GM19438 (cell line): ENCODE data around the gene SOX13.

ENCODE experiments used
- ATAC-seq: cut with Tn5 transposase; IDR thresholded peaks from one replicate; pipeline ENCODE4 v1.9.1; 2021; ENCODE audit warnings: low read depth; ENCODE audit not compliant: unreplicated experiment

SOX13 gene

GRCh38 chr1:204059970-204060369 is 12.9 kb upstream of the SOX13 start:
- no peak for ATAC-seq

DNA sequence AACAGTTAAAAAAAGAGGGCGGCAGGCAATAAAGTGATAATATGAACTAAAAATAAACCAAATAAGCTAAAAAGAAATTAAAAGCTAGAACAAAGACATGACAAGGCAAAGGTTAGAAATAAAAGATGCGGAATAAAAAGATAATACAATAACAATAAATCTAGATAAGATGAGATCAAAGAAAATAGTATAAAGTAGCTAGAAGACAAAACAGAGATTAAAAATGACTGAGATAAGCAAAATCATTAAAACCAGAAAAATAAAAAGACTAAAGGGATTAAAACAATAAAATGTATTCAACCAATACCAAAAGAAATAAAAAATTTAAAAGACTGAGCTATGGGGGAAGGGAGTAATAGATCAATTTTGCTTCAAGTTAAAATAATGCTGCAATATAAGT is 10.8 kb upstream of the SOX13 start:
- no peak for ATAC-seq

DNA sequence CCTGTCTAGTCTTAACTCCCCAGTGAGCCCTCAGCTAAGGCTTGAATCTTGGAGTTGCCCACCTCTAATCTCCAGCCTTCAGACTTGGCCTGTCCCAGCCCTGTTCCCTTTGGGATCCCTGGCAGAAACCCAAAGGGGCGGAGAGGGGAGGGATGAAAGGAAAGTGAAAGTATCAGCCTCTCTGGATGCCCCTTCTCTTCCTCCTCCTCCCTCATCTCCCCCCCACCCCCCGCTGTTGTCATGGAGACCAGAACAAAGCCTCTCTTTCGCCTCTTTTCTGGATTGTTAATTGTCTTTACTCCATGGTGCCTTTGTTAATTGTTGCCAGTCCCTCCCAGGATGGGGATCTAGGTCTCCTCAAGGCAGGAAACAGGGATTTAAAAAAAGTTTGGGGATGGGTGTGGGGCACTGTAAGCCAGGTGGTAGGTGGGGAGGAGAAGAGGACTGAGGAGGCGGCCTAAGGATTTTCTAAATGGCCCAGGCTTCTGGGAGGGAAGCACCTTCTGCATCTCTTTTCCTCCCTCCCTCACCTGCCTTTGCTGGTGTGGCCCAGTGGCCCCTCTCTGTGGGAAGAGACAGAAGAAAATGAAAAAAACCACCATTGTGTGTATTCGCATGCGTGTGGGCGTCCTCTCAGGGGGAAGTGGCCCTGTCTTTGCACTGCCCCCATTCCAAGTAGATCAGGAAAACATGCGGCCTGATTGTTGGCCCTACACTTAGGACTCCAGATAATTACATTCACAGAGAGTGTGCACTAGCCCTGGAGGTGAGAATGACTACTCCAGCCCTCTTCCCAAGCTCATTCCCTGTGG is 7.5 kb upstream of the SOX13 start:
- no peak for ATAC-seq

DNA sequence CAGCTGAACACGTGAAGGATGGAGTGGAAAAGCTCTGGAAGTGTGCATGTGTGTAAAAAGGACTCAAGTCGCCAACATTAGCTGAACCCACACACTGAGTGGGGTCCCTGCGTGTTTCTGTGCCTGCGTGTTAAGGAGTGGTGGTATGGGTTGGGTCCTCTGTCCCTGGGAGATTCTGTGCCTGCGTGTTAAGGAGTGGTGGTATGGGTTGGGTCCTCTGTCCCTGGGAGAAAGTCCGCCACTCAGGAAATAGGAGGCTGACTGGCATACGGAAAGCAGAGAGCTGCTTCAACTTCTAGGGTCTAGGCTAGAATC is 7.0 kb upstream of the SOX13 start:
- no peak for ATAC-seq

DNA sequence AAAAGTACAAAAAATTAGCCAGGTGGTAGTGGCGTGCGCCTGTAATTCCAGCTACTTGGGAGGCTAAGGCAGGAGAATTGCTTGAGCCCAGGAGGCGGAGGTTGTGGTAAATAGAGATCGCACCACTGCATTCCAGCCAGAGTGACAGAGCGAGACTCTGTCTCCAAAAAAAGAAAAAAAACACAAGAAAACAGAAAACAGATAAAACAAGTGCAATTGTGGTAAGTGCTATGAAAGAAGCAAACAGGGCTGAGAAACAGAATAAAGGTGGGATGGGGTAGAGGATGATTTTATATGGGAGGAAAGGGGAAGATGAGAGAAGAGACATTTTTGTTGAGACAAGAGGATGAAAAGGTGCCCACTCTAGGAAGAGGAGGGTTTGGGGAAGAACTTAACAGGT is 5.0 kb upstream of the SOX13 start:
- no peak for ATAC-seq

DNA sequence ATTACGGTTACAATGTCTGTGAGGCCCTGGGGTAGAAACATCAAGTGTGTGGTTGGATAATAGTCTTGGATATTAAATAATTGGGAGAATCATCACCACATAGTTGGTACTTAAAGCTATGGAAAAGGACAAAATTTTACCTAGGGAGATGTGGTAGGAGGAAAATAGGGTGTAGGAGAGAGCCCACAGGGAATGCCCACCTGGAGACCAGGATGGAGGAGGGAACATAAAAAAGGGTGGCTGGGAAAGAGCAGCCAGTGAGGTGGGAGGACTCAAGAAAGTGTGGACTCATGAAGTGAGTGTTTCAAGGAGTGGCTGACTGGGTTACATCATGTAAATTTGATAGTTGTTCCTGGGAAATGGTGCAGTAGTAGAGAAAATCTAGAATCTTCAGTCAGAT is 3.0 kb upstream of the SOX13 start:
- ATAC-seq: no peak

DNA sequence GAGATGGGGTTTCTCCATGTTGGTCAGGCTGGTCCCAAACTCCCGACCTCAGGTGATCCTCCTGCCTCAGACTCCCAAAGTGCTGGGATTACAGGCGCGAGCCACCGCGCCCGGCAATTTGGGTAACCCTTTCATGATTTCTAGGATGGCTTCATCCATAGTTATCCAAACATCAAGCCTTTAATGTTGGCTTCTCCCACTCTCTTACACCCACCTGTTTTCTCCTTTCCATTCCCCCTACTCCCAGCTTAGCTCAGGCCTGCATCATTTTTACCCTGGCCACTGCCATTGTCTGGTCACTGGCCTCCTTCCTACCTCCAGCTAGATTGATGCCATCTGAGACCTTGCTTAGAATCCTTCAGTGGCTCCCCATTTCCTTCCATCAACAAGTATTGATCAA is 2.0 kb upstream of the SOX13 start:
- no peak for ATAC-seq

DNA sequence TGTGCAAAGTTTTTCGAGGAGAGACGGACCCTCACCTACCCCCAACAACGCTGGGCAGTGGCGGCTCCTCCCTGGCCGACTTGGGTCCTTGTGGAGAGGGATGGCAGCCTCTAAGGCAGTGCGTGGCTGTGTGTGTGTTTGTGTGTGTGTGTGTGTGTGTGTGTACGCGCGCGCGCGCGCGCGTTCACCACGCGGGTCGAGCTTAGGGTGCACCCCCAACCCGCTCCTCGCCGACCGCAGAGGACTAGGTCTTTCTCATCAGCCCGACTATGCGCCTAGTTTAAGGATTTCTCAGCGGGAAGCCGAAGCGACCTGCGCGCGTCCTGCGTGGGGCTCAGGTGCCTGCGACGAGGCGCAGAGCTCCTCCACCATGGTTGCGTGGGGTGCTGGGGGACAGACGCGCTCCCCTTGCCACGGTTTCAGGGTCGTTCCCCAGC is 940 bp downstream of the SOX13 start:
- no peak for ATAC-seq

GRCh38 chr1:204074274-204075138 is 1.6 kb downstream of the SOX13 start:
- ATAC-seq: no peak

- ATAC-seq: no peak
Measured at GRCh38 chr1:204075139-204075521, 2.2 kb downstream of the SOX13 start.

GRCh38 chr1:204075890-204076846 is 3.3 kb downstream of the SOX13 start:
- ATAC-seq: no peak

- ATAC-seq: no peak
Measured at GRCh38 chr1:204076891-204077290, 4.0 kb downstream of the SOX13 start.

DNA sequence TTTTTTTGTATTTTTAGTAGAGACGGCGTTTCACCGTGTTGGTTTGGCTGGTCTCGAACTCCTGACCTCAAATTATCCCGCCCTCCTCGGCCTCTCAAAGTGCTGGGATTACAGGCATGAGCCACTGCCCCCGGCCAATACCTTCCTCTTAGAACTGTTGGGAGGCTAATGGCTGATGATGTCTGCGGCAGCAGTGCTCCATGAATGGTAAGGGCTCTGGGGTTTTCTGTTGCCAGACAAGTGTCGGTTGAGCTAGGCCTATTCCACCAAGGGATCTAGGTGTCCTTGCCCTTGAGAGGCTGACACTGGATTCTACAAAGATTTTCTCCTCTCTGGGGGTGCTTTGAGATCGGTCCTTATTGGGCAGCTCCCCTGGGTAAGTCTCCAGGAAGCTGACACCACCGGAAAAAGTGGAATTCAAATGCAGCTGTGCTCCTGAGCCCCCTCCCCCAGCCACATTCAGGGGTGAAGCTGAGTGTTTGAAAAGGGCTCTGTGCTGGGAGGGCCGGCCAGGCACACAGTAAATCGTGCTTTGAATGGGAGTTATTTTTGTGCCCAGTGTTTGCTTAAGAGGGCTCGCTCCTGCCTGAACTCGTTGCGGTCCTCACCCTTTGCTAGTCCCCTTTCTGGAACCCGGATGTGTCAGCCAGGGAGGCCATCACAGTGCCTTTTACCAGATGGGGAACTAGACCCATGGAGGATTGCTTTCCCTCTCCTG is 5.2 kb downstream of the SOX13 start:
- no peak for ATAC-seq

DNA sequence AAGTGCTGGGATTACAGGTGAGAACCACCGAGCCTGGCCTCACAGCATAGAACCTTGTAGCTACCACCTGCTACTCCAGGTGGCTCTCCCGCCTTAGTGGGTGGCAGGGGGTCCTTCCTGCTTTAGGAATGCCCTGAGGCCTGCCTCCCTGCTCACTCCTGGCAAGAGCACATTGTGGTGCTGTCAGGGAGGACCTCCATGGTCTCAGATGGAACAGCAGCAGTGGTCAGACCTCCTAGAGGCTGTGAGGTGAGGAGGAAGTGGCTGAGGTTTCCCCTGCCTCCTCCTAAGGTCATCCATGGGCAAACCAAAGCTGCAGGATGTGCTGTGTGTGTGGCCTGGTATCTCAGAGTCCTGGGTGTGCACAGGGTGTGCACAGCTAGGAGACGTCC is 6.7 kb downstream of the SOX13 start:
- ATAC-seq: no peak

GRCh38 chr1:204080163-204080903 is 7.4 kb downstream of the SOX13 start:
- no peak for ATAC-seq

- ATAC-seq: no peak
Measured at GRCh38 chr1:204081164-204081790, 8.4 kb downstream of the SOX13 start.

DNA sequence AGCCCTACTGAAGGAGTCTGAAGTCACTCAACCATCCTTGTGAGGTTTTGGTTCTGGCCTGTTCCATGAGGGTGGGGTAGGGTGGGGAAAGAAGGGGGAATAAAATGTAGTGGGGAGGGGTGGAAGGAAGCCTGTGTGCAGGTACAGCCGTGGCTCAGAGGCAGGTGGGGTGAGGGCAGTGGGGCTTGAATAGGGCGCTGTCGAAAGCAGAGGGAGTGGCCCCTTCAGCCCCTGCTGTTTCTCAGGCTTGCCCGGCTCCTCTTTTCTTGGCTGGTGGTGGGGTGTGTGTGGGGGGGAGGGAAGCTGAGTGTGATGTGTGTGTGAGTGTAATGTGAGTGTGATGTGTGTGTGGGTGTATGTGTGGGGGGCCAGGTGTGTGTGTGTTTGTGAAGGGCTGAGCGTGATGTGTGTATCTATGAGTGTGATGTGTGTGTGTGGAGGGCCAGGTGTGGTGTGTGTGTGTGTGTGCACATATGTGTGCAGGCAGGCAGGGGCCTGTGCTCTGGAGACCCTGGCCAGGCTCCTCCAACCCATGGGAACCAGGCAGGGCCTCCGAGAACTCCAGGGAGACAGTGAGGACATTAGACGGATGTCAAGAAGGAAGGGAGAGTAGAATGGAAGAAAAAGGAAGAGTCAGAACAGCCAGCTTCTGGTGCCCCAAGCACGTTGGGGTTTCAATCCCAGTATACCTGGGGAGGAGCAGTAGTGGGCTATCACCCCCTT is 9.0 kb downstream of the SOX13 start:
- no peak for ATAC-seq

DNA sequence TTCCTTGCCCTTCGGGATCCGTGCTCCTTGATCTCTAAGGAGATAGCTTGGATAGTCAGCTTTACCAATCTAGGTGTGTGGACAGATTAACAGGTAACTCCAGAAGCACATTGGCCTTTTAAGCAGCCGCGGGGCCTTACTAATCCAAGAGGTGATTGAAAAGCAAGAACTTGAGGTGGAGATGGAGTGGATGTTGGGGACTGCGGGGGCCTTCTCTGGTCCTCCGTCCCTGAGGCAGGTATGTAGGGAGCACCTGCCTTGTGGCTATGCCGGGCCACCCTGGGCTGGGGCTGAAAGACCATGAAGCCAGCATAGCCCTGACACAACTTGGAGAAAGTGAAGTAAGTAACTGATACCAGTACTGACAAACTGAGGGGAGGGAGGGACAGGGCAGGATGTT is 10.6 kb downstream of the SOX13 start:
- no peak for ATAC-seq
